WTC11 (cell line): ENCODE results near the gene PDK4. TPM values are rescaled to one million over a fixed set of nuclear protein-coding genes. Genes with fewer than 3 reads are reported as not detected.

Source experiments
- ATAC-seq: fragments of 200-7000 bp; cut with Tn5 transposase; 2 replicates; pipeline ENCODE4 v1.10.0; 2021; ENCODE audit warnings: mild to moderate bottlenecking, moderate library complexity
- Bru-seq: library from RNA; stranded (reverse); fragments of 400-500 nt; gene quantifications from one replicate; lab custom pipeline; 2021; lab: Mats Ljungman, UMichigan
- CTCF ChIA-PET: fragments of 300-600 bp; sonication (Branson Sonifier 250); formaldehyde crosslinking; loops from one replicate; lab custom pipeline; 2021; ENCODE audit warnings: antibody characterized with exemption; lab: Charles Lee
- POLR2A ChIA-PET: fragments of 350-600 bp; sonication (Branson Sonifier 250); formaldehyde crosslinking; loops from one replicate; lab custom pipeline; 2021; ENCODE audit warnings: antibody characterized with exemption; lab: Charles Lee
- DNase-seq: peaks from one replicate; pipeline ENCODE4 v3.0.0; 2021; ENCODE audit warnings: low spot score
- H3K27ac Mint-ChIP-seq: 2 replicates; pipeline ENCODE4 v1.8.0; 2021; ENCODE audit warnings: mixed read lengths
- H3K27me3 Mint-ChIP-seq: 2 replicates; pipeline ENCODE4 v1.8.0; 2021; ENCODE audit warnings: low read depth, mild to moderate bottlenecking, moderate library complexity, mixed read lengths
- H3K36me3 Mint-ChIP-seq: 2 replicates; pipeline ENCODE4 v1.8.0; 2021; ENCODE audit warnings: mixed read lengths
- H3K4me1 Mint-ChIP-seq: 2 replicates; pipeline ENCODE4 v1.8.0; 2022; ENCODE audit warnings: mixed read lengths
- H3K4me3 Mint-ChIP-seq: 2 replicates; pipeline ENCODE4 v1.8.0; 2021; ENCODE audit warnings: mild to moderate bottlenecking, moderate library complexity, mixed read lengths
- H3K9me3 Mint-ChIP-seq: 2 replicates; pipeline ENCODE4 v1.8.0; 2021; ENCODE audit warnings: mixed read lengths
- E2F5 ChIP-seq: sonication (generic); formaldehyde crosslinking; IDR thresholded peaks from 2 replicates; pipeline ENCODE4 v1.8.1; 2022; ENCODE audit warnings: mild to moderate bottlenecking, moderate library complexity, missing genetic modification reagents
- FOXK1 ChIP-seq: sonication (generic); formaldehyde crosslinking; IDR thresholded peaks from 2 replicates; pipeline ENCODE4 v1.8.0; 2022; ENCODE audit warnings: mild to moderate bottlenecking, moderate library complexity, missing genetic modification reagents
- HMGXB4 ChIP-seq: sonication (generic); formaldehyde crosslinking; IDR thresholded peaks from 2 replicates; pipeline ENCODE4 v1.8.1; 2023; ENCODE audit warnings: mild to moderate bottlenecking, moderate library complexity, missing genetic modification reagents
- IRF2 ChIP-seq: sonication (generic); formaldehyde crosslinking; IDR thresholded peaks from 2 replicates; pipeline ENCODE4 v1.8.0; 2022; ENCODE audit warnings: low read depth, missing genetic modification reagents, borderline replicate concordance
- NFYB ChIP-seq: sonication (generic); formaldehyde crosslinking; conservative IDR thresholded peaks from 2 replicates; pipeline ENCODE4 v1.8.0; 2022; ENCODE audit warnings: low read depth, missing genetic modification reagents
- NR1H2 ChIP-seq: sonication (generic); formaldehyde crosslinking; IDR thresholded peaks from 2 replicates; pipeline ENCODE4 v1.9.0; 2021; ENCODE audit warnings: mild to moderate bottlenecking, moderate library complexity, missing genetic modification reagents
- SMAD3 ChIP-seq: sonication (generic); formaldehyde crosslinking; IDR thresholded peaks from 2 replicates; pipeline ENCODE4 v1.8.0; 2022; ENCODE audit warnings: missing genetic modification reagents, mild to moderate bottlenecking, borderline replicate concordance
- TEAD1 ChIP-seq: sonication (generic); formaldehyde crosslinking; IDR thresholded peaks from 2 replicates; pipeline ENCODE4 v1.8.0; 2022; ENCODE audit warnings: mild to moderate bottlenecking, missing genetic modification reagents
- TP53 ChIP-seq: sonication (generic); formaldehyde crosslinking; IDR thresholded peaks from 2 replicates; pipeline ENCODE4 v1.8.1; 2023; ENCODE audit warnings: mild to moderate bottlenecking, missing genetic modification reagents
- USF1 ChIP-seq: sonication (generic); formaldehyde crosslinking; IDR thresholded peaks from 2 replicates; pipeline ENCODE4 v1.8.0; 2022; ENCODE audit warnings: mild to moderate bottlenecking, missing genetic modification reagents
- ZBTB21 ChIP-seq: sonication (generic); formaldehyde crosslinking; IDR thresholded peaks from 2 replicates; pipeline ENCODE4 v1.8.1; 2023; ENCODE audit warnings: mild to moderate bottlenecking, missing genetic modification reagents, borderline replicate concordance
- ZNF138 ChIP-seq: sonication (generic); formaldehyde crosslinking; conservative IDR thresholded peaks from 2 replicates; pipeline ENCODE4 v1.8.1; 2022; ENCODE audit warnings: mild to moderate bottlenecking, moderate library complexity, missing genetic modification reagents
- ZNF317 ChIP-seq: sonication (generic); formaldehyde crosslinking; IDR thresholded peaks from 2 replicates; pipeline ENCODE4 v1.8.1; 2023; ENCODE audit warnings: low read depth, mild to moderate bottlenecking, moderate library complexity, missing genetic modification reagents, borderline replicate concordance
- ZNF396 ChIP-seq: fragments of 250-450 bp; sonication (Bioruptor Pico); IDR thresholded peaks from 2 replicates; pipeline ENCODE4 v1.8.0; 2021; ENCODE audit warnings: mild to moderate bottlenecking, moderate library complexity, borderline replicate concordance
- ZNF423 ChIP-seq: fragments of 250-450 bp; sonication (Bioruptor Pico); IDR thresholded peaks from 2 replicates; pipeline ENCODE4 v2.1.2; 2022; ENCODE audit warnings: mild to moderate bottlenecking, moderate library complexity
- ZSCAN18 ChIP-seq: fragments of 250-450 bp; sonication (Bioruptor Pico); IDR thresholded peaks from 2 replicates; pipeline ENCODE4 v2.1.2; 2022; ENCODE audit warnings: mild to moderate bottlenecking, moderate library complexity
- long read RNA-seq, 3 experiments: library from RNA in 1 of 3; library from capped mRNA in 1 of 3; library from polyadenylated mRNA in 1 of 3; unstranded in 2 of 3; stranded (forward) in 1 of 3; transcript quantifications; one replicate each; pipeline ENCODE4 v2.0.0, GENCODE V29; 2021
- total RNA-seq: library from RNA; stranded (reverse); gene quantifications from 3 replicates; pipeline ENCODE4 v1.2.3, GENCODE V29; 2021
- TF ChIP-seq, protein P1 (sequence below): sonication (generic); formaldehyde crosslinking; IDR thresholded peaks from 2 replicates; pipeline ENCODE4 v1.8.0; 2022; ENCODE audit warnings: mild to moderate bottlenecking, missing genetic modification reagents
- TF ChIP-seq, protein P2 (sequence below): fragments of 200-600 bp; IDR thresholded peaks from 2 replicates; pipeline ENCODE4 v1.8.0; 2022; ENCODE audit warnings: antibody characterized with exemption
- TF ChIP-seq, protein P3 (sequence below): sonication (generic); formaldehyde crosslinking; IDR thresholded peaks from 2 replicates; pipeline ENCODE4 v1.8.0; 2022; ENCODE audit warnings: mild to moderate bottlenecking, missing genetic modification reagents

The PDK4 gene
- total RNA-seq: 0.21 to 0.46 TPM (median 0.31 TPM) in 3 replicates
- percentile 8 among the genes with signal in this experiment for Bru-seq, nascent RNA
- long read RNA-seq, experiment 1: 0 reads
- long read RNA-seq, experiment 2: 0 reads
- long read RNA-seq, experiment 3: 0 reads

DNA sequence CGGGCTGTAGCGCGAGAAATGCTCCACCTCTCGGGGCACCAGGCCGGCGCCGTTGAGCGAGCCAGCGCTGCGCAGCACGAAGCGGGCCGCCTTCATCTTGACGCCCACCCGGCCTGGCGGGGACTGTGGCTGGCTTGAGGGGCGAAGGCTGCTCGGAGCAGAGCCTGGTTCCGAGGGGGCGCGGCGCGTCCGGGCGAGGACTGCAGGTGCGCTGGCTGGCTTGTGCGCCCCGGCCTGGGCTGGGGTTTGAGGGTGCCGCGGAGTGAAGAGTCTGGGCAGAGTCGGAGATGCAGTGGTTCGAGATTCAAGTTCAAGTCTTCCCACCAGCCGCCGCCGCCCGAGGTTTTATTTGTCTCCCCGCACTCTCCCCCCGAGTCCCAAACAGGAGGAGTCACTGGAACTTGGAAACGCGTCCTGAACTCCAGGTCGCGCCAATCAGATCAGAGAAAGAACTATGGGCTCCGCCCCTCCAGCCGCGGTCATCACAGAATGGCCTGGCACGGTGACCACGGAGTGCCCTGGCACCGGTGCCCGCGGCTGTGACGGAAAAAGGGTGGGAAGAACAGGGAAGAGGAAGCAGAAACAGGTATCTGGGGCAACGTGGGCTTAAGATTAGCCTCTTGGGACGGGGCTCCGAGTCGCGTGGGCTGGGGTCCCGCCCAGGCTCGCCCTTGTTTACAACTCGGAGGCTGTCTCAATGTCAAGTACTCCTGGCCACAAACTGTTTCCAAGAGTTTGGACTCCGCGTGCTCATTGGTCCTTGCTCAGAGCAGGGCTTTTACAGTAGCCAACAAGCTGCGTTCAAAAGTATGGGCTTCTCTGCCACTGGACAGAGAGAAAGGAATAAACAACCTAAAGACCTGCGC is at the start of gene PDK4:
Gene PDK4 (minus strand): TSS at position 319 of the 866 bp plus-strand sequence. CDS start 223 bp downstream, at position 96.
- TF ChIP-seq ZSCAN18 (CRISPR knock-in tag): no peak
- TF ChIP-seq, protein P1, sequence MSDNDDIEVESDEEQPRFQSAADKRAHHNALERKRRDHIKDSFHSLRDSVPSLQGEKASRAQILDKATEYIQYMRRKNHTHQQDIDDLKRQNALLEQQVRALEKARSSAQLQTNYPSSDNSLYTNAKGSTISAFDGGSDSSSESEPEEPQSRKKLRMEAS: peak; percentile 80
- TF ChIP-seq TEAD1 (CRISPR knock-in tag): no peak
- TF ChIP-seq TP53 (CRISPR knock-in tag): peak; percentile 70; the same call in 1 of the 2 replicates
- peak; percentile 43; the same call in 1 of the 2 replicates for TF ChIP-seq HMGXB4
- no peak for TF ChIP-seq SMAD3 (CRISPR knock-in tag)
- peak; percentile 41; the same call in 1 of the 2 replicates for TF ChIP-seq NFYB (CRISPR knock-in tag)
- no peak for TF ChIP-seq ZNF423 (CRISPR knock-in tag)
- no peak for TF ChIP-seq NR1H2 (CRISPR knock-in tag)
- no peak for TF ChIP-seq IRF2 (CRISPR knock-in tag)
- TF ChIP-seq ZBTB21 (CRISPR knock-in tag): 0 out of 2 replicates have a peak, but pooled peaks have one; percentile 53
- peak; percentile 76; the same call in 1 of the 2 replicates for TF ChIP-seq ZNF138 (CRISPR knock-in tag)
- peak; percentile 95 for TF ChIP-seq FOXK1 (CRISPR knock-in tag)
- Mint-ChIP-seq H3K36me3 (no peaks in the 10 kb centered on the region), H3K27ac (no peak within 1 kb of the TSS), H3K27me3 (peaks cover 57% of the 10 kb centered on the region), H3K9me3 (no peaks in the 10 kb centered on the region), H3K4me3 (peak within 1 kb of the TSS; percentile 84), H3K4me1 (peaks cover 8% of the 10 kb centered on the region; the same call in 1 of the 2 replicates)
- DNase-seq: peak; percentile 67
- CTCF ChIA-PET: interaction anchor here (0.7 to 1.1 kb wide), 5 partner anchors 8 to 245 kb away, joined by 3 to 4 read pairs (median 3); no protein-coding TSS in a partner anchor
- POLR2A ChIA-PET: no interaction called here
- ATAC-seq: peak; percentile 87

DNA sequence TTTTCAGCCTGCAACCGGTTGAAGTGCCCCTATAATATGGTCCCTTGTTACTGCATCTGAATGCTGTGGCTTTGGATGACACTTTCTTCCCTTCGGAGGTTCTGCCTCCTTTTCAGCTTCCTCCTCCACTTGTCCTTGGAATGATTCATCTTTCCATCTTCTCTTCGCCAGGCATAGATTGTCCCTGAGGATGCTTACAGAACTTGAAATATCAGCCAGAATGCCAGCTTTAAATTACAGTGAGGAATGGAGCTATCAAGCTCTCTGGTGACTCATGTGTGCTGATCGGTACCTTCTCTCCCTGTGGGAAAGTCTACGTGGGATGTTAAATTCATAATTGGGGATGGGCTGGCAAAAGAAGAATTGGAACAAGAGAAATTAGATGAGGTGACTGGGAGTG is 45.9 kb upstream of the PDK4 start:
- CTCF ChIA-PET: interaction anchor here (1.0 to 1.7 kb wide), 2 partner anchors 42 to 48 kb away, joined by 3 to 4 read pairs; no protein-coding TSS in a partner anchor
- Mint-ChIP-seq H3K27me3 (no peaks in the 10 kb centered on the region), H3K4me3 (no peak overlapping the region), H3K27ac (no peak overlapping the region), H3K36me3 (no peaks in the 10 kb centered on the region), H3K9me3 (no peaks in the 10 kb centered on the region), H3K4me1 (0 out of 2 replicates have a peak, but pooled peaks cover under 1% of the 10 kb centered on the region)
- no peak for DNase-seq
- POLR2A ChIA-PET: no interaction called here
- ATAC-seq: no peak
- no peak for TF ChIP-seq USF1
- TF ChIP-seq ZNF396 (CRISPR knock-in tag): no peak
- TF ChIP-seq, protein P2, sequence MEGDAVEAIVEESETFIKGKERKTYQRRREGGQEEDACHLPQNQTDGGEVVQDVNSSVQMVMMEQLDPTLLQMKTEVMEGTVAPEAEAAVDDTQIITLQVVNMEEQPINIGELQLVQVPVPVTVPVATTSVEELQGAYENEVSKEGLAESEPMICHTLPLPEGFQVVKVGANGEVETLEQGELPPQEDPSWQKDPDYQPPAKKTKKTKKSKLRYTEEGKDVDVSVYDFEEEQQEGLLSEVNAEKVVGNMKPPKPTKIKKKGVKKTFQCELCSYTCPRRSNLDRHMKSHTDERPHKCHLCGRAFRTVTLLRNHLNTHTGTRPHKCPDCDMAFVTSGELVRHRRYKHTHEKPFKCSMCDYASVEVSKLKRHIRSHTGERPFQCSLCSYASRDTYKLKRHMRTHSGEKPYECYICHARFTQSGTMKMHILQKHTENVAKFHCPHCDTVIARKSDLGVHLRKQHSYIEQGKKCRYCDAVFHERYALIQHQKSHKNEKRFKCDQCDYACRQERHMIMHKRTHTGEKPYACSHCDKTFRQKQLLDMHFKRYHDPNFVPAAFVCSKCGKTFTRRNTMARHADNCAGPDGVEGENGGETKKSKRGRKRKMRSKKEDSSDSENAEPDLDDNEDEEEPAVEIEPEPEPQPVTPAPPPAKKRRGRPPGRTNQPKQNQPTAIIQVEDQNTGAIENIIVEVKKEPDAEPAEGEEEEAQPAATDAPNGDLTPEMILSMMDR: no peak
- TF ChIP-seq ZNF317 (CRISPR knock-in tag): no peak
- TF ChIP-seq E2F5: no peak
- no peak for TF ChIP-seq IRF2 (CRISPR knock-in tag)
- TF ChIP-seq, protein P3, sequence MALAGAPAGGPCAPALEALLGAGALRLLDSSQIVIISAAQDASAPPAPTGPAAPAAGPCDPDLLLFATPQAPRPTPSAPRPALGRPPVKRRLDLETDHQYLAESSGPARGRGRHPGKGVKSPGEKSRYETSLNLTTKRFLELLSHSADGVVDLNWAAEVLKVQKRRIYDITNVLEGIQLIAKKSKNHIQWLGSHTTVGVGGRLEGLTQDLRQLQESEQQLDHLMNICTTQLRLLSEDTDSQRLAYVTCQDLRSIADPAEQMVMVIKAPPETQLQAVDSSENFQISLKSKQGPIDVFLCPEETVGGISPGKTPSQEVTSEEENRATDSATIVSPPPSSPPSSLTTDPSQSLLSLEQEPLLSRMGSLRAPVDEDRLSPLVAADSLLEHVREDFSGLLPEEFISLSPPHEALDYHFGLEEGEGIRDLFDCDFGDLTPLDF (CRISPR knock-in tag): no peak
- TF ChIP-seq NFYB (CRISPR knock-in tag): no peak
